HFFc6 (cell line): ENCODE measurements around the gene IFITM5. TPM values are rescaled to one million over a fixed set of nuclear protein-coding genes. Genes with fewer than 3 reads are reported as not detected.

Source experiments
- DNase-seq: peaks from one replicate; pipeline ENCODE4 v3.0.0-alpha.2; 2018
- H3K27ac Mint-ChIP-seq: 2 replicates; pipeline ENCODE4 v1.8.0; 2020; ENCODE audit warnings: mild to moderate bottlenecking, mixed read lengths
- H3K27me3 Mint-ChIP-seq: 2 replicates; pipeline ENCODE4 v1.8.0; 2021; ENCODE audit warnings: mild to moderate bottlenecking, moderate library complexity, mixed read lengths; ENCODE audit not compliant: insufficient read depth
- H3K36me3 Mint-ChIP-seq: 2 replicates; pipeline ENCODE4 v1.8.0; 2021; ENCODE audit warnings: low read depth, mixed read lengths
- H3K4me1 Mint-ChIP-seq: 2 replicates; pipeline ENCODE4 v1.8.0; 2020; ENCODE audit warnings: low read depth, mixed read lengths
- H3K4me3 Mint-ChIP-seq: 2 replicates; pipeline ENCODE4 v1.8.0; 2020; ENCODE audit warnings: mild to moderate bottlenecking, moderate library complexity, mixed read lengths
- H3K9me3 Mint-ChIP-seq: 2 replicates; pipeline ENCODE4 v1.8.0; 2020; ENCODE audit warnings: mild to moderate bottlenecking, mixed read lengths
- total RNA-seq, 6 experiments: library from RNA; stranded (reverse); fragmentation: NEBNext Ultra II Directional; extraction: Animal tissue kit (Norgen Biotek cat#: 25700); gene quantifications; 2 replicates in 1 of 6; 3 replicates in 5 of 6; pipeline ENCODE4 v1.2.3, GENCODE V29; 2021
- TF ChIP-seq, protein P1 (sequence below): fragments of 200-600 bp; sonication (generic); IDR thresholded peaks from 2 replicates; pipeline ENCODE4 v1.5.0; 2021; ENCODE audit warnings: antibody characterized with exemption, mild to moderate bottlenecking

Gene IFITM5
- total RNA-seq, 6 experiments from 2014 or later, result not detected

DNA sequence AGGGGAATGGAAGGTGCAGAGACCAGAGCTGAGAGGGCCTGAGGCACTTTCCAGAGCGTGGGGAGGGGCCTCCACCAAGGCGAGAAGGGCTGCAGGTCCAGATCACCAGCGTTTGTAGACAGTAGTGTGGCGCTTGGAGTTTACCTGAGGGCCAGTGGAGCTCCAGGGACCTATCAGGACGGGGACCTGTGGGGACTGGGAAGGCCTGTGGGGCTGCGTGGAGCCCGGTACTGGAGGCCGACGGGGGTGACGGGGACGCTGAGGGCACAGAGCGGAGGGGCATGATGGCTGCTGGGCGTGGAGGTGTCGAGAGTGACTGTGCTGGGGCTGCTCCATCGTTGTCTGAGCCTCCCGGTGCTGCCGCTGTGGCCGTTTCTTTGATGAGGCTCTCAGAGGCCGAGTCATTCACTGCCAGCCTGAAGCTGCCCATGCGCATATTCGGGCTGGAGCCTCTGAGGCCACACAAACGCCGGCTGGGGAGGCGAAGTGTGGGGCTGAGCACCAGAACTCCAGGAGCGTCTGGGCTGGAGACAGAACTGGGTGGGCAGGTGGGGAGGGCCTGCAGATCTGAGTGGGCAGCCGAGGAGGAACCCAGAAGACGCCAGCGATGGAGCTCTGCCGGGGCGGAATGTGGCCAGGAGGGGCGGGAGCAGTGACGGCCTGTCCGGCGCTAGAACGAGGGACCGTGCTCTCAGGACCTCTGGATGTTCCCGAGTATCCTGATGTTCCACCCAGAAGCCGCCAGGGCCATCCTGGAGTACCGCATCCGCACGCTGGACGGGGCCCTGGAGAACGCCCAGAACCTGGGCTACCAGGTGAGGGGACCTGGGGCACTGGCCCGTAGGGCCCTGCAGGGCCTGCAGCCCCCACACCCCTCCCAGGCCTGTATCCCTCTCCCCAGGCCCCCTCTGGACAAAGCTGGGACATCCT is 7.8 kb downstream of the IFITM5 start:
- Mint-ChIP-seq H3K4me1 (no peaks in the 10 kb centered on the region), H3K27ac (no peak overlapping the region), H3K9me3 (no peaks in the 10 kb centered on the region), H3K36me3 (no peaks in the 10 kb centered on the region), H3K4me3 (no peak overlapping the region), H3K27me3 (peaks cover 3% of the 10 kb centered on the region; the same call in 1 of the 2 replicates)
- no peak for DNase-seq
- TF ChIP-seq, protein P1, sequence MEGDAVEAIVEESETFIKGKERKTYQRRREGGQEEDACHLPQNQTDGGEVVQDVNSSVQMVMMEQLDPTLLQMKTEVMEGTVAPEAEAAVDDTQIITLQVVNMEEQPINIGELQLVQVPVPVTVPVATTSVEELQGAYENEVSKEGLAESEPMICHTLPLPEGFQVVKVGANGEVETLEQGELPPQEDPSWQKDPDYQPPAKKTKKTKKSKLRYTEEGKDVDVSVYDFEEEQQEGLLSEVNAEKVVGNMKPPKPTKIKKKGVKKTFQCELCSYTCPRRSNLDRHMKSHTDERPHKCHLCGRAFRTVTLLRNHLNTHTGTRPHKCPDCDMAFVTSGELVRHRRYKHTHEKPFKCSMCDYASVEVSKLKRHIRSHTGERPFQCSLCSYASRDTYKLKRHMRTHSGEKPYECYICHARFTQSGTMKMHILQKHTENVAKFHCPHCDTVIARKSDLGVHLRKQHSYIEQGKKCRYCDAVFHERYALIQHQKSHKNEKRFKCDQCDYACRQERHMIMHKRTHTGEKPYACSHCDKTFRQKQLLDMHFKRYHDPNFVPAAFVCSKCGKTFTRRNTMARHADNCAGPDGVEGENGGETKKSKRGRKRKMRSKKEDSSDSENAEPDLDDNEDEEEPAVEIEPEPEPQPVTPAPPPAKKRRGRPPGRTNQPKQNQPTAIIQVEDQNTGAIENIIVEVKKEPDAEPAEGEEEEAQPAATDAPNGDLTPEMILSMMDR, result no peak

GRCh38 chr11:290621-291231 is 8.6 kb downstream of the IFITM5 start:
- no peak for DNase-seq
- H3K4me1 Mint-ChIP-seq, result no peaks in the 10 kb centered on the region
- TF ChIP-seq, protein P1, result no peak
- H3K27ac Mint-ChIP-seq, result no peak overlapping the region
- H3K9me3 Mint-ChIP-seq, result no peaks in the 10 kb centered on the region
- H3K27me3 Mint-ChIP-seq, result peaks cover 4% of the 10 kb centered on the region; the same call in 1 of the 2 replicates
- H3K36me3 Mint-ChIP-seq, result no peaks in the 10 kb centered on the region
- H3K4me3 Mint-ChIP-seq, result no peak overlapping the region

- TF ChIP-seq, protein P1, result no peak
- no peaks in the 10 kb centered on the region for H3K36me3 Mint-ChIP-seq
- no peak overlapping the region for H3K4me3 Mint-ChIP-seq
- no peaks in the 10 kb centered on the region for H3K4me1 Mint-ChIP-seq
- H3K27ac Mint-ChIP-seq, result no peak overlapping the region
- DNase-seq, result no peak
- peaks cover 4% of the 10 kb centered on the region; the same call in 1 of the 2 replicates for H3K27me3 Mint-ChIP-seq
- no peaks in the 10 kb centered on the region for H3K9me3 Mint-ChIP-seq
These were observed 9.4 kb downstream of the IFITM5 start for GRCh38 chr11:289712-290620.

DNA sequence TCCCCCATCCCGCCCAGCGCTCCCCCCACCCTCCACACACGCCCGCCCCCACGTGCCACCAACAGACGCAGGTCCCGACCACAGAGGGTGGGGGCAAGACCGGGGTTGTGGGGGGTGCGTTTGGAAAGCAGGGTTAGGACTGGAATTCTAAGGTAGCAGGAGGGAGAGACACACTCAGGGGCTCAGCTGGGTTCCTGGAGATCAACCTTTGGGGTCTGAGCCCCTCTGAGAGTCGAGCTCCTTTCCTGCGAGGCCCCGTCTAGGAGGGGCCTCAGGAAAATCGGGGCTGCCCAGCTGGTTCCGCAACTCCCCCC is 10.0 kb downstream of the IFITM5 start:
- TF ChIP-seq, protein P1, result no peak
- Mint-ChIP-seq H3K27me3 (peaks cover 4% of the 10 kb centered on the region; the same call in 1 of the 2 replicates), H3K36me3 (no peaks in the 10 kb centered on the region), H3K4me1 (no peaks in the 10 kb centered on the region), H3K4me3 (peak overlapping the region; percentile 47; the same call in 1 of the 2 replicates), H3K9me3 (no peaks in the 10 kb centered on the region), H3K27ac (no peak overlapping the region)
- no peak for DNase-seq
